ENCODE data around the gene BID. TPM values are rescaled to one million over a fixed set of nuclear protein-coding genes. Genes with fewer than 3 reads are reported as not detected.

Gene BID
- total RNA-seq, 1 experiment from 2014 or later, result 58.2 TPM

DNA sequence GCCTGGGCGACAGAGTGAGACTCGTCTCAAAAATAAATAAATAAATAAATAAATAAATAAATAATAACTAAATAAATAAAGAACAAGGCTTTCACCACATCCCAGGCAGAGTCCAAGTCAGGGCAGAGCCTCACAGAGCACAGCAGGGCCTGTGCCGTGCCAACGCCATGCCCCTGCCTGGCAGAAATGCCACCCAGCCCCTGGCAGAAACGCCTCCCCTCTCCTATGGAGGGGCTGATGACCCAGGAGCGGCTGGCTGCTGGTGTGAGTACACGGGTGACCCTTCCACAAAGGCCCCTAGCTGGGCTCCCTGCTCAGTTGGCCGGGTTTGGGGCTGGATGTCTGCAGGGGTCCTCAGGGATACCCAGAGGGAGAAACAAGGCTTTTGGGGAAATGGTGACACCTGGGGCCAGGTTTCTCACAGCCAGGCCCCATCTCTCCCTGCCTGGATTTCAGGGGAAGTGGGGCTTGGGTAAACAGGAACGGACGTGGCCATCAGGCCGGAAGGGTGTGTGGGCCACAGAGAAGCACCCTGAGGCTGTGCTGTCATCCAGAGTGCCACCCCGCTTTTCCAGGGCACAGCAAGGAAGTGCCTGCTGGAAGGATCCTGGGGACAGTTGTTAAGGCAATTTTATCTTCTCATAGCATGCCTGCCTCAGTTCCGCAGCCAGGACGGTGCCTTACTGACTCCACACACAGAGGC, 5.1 kb downstream of the BID start:
- Histone ChIP-seq H3K79me2 (ENCODE audit: insufficient read depth, low read length) (peaks cover 77% of the 10 kb centered on the region), H3K4me1 (ENCODE audit: control insufficient read depth in 1 of 2, insufficient read depth in 2 of 2, low read length in 2 of 2) (peaks cover 10 to 14% of the 10 kb centered on the region in 2 experiments; a peak in 3 of 4 replicates), H3K9me3 (ENCODE audit: control insufficient read depth in 1 of 2, insufficient read depth in 1 of 2, low read depth in 1 of 2, low read length in 2 of 2) (no peaks in the 10 kb centered on the region), H3K4me3 (replicated peaks in 1 of 2; ENCODE audit: low read depth in 1 of 2, low read length in 2 of 2) (no peak overlapping the region), H4K20me1 (ENCODE audit: insufficient read depth) (no peaks in the 10 kb centered on the region), H3K9ac (ENCODE audit: low read length) (no peak overlapping the region), H3K9me2 (ENCODE audit: insufficient read depth) (no peaks in the 10 kb centered on the region), H3K27me3 (ENCODE audit: insufficient read depth, low read length) (no peaks in the 10 kb centered on the region), H3K4me2 (ENCODE audit: low read length) (no peak overlapping the region), H3K36me3 (ENCODE audit: control insufficient read depth in 1 of 2, insufficient read depth in 2 of 2, low read length in 2 of 2) (no peaks in the 10 kb centered on the region), H2AFZ (ENCODE audit: low read depth, low read length, poor library complexity, severe bottlenecking) (no peak overlapping the region), H3K27ac (ENCODE audit: low read depth, low read length) (no peak overlapping the region)
- TF ChIP-seq SIN3A (IDR thresholded peaks at IDR 0.05; ENCODE audit: low read depth) (no peak), ELF1 (IDR thresholded peaks at IDR 0.05; ENCODE audit: borderline replicate concordance, low read depth) (no peak), YY1 (IDR thresholded peaks at IDR 0.05; ENCODE audit: extremely low read depth, insufficient replicate concordance, low read depth, low read length) (no peak), CBX3 (IDR thresholded peaks at IDR 0.05; ENCODE audit: low read depth) (no peak), JUND (IDR thresholded peaks at IDR 0.05) (no peak), FOSL1 (IDR thresholded peaks at IDR 0.05; ENCODE audit: low read depth) (no peak), SRF (IDR thresholded peaks at IDR 0.05; ENCODE audit: low read depth) (no peak), POLR2A (IDR thresholded peaks at IDR 0.05; ENCODE audit: borderline replicate concordance, extremely low read depth, insufficient read depth, insufficient read length) (no peak), ZNF274 (IDR thresholded peaks at IDR 0.05; ENCODE audit: low read depth, low read length) (no peak), TCF7L2 (IDR thresholded peaks at IDR 0.05; ENCODE audit: borderline replicate concordance, extremely low read depth, insufficient read depth, insufficient read length) (no peak), RAD21 (IDR thresholded peaks at IDR 0.05; ENCODE audit: low read depth) (no peak), EGR1 (IDR thresholded peaks at IDR 0.05; ENCODE audit: low read depth) (no peak), POLR2AphosphoS5 (IDR thresholded peaks at IDR 0.05; ENCODE audit: low read depth, low read length) (no peak)
- TF ChIP-seq, protein P1, sequence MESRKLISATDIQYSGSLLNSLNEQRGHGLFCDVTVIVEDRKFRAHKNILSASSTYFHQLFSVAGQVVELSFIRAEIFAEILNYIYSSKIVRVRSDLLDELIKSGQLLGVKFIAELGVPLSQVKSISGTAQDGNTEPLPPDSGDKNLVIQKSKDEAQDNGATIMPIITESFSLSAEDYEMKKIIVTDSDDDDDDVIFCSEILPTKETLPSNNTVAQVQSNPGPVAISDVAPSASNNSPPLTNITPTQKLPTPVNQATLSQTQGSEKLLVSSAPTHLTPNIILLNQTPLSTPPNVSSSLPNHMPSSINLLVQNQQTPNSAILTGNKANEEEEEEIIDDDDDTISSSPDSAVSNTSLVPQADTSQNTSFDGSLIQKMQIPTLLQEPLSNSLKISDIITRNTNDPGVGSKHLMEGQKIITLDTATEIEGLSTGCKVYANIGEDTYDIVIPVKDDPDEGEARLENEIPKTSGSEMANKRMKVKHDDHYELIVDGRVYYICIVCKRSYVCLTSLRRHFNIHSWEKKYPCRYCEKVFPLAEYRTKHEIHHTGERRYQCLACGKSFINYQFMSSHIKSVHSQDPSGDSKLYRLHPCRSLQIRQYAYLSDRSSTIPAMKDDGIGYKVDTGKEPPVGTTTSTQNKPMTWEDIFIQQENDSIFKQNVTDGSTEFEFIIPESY (IDR thresholded peaks at IDR 0.05; ENCODE audit: extremely low read depth, insufficient replicate concordance, low read length), result no peak
- TF ChIP-seq, protein P2, sequence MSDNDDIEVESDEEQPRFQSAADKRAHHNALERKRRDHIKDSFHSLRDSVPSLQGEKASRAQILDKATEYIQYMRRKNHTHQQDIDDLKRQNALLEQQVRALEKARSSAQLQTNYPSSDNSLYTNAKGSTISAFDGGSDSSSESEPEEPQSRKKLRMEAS (IDR thresholded peaks at IDR 0.05), result no peak
- TF ChIP-seq, protein P3, sequence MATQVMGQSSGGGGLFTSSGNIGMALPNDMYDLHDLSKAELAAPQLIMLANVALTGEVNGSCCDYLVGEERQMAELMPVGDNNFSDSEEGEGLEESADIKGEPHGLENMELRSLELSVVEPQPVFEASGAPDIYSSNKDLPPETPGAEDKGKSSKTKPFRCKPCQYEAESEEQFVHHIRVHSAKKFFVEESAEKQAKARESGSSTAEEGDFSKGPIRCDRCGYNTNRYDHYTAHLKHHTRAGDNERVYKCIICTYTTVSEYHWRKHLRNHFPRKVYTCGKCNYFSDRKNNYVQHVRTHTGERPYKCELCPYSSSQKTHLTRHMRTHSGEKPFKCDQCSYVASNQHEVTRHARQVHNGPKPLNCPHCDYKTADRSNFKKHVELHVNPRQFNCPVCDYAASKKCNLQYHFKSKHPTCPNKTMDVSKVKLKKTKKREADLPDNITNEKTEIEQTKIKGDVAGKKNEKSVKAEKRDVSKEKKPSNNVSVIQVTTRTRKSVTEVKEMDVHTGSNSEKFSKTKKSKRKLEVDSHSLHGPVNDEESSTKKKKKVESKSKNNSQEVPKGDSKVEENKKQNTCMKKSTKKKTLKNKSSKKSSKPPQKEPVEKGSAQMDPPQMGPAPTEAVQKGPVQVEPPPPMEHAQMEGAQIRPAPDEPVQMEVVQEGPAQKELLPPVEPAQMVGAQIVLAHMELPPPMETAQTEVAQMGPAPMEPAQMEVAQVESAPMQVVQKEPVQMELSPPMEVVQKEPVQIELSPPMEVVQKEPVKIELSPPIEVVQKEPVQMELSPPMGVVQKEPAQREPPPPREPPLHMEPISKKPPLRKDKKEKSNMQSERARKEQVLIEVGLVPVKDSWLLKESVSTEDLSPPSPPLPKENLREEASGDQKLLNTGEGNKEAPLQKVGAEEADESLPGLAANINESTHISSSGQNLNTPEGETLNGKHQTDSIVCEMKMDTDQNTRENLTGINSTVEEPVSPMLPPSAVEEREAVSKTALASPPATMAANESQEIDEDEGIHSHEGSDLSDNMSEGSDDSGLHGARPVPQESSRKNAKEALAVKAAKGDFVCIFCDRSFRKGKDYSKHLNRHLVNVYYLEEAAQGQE (IDR thresholded peaks at IDR 0.05; ENCODE audit: low read depth), result no peak
- ATAC-seq (no peak), DNase-seq (ENCODE audit: low read depth, low spot score) (no peak)
- ChIA-PET RAD21 (ENCODE audit: low non-redundant PET in 1 of 2, low total read pairs in 2 of 2, uncharacterized antibody in 2 of 2, unreplicated experiment in 2 of 2) (interaction anchor here in 1 of 2 experiments (0.6 kb wide), 1 partner anchor 269 kb away, joined by 4 read pairs; no protein-coding TSS in a partner anchor), POLR2A (no interaction called here), CTCF (interaction anchor here (0.9 kb wide), 1 partner anchor 307 kb away, joined by 3 read pairs; no protein-coding TSS in a partner anchor)
- intact Hi-C loops (cut with micrococcal nuclease), result no loop called here
- no TSS peak for BruUV-seq (replicated peaks)
